ENCODE data around the gene CD38. TPM values are rescaled to one million over a fixed set of nuclear protein-coding genes. Genes with fewer than 3 reads are reported as not detected.

Gene CD38
- total RNA-seq, 3 donors from 2014 or later, result 2.0 to 47.2 (median 2.6) TPM

DNA sequence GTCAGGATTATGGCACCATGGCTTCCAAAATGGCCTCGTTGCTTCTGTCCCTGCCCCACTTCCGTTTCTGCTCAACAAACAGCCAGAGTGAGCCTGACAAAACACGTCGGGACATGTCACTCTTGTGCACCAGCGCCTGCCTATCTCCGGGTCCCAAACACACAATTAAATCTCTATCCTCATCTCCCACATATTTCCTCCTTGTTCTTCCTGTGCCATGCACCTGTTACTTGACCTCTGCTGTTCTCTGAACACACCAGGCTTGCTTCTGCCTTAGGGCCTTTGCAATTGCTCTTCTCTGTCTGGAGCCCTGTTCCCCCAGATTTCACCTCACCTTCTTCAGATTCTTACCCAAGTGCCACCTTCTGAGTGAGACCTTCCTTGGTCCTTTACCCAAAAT, 12.7 kb upstream of the CD38 start:
- no peak overlapping the region for H3K27ac ChIP-seq

DNA sequence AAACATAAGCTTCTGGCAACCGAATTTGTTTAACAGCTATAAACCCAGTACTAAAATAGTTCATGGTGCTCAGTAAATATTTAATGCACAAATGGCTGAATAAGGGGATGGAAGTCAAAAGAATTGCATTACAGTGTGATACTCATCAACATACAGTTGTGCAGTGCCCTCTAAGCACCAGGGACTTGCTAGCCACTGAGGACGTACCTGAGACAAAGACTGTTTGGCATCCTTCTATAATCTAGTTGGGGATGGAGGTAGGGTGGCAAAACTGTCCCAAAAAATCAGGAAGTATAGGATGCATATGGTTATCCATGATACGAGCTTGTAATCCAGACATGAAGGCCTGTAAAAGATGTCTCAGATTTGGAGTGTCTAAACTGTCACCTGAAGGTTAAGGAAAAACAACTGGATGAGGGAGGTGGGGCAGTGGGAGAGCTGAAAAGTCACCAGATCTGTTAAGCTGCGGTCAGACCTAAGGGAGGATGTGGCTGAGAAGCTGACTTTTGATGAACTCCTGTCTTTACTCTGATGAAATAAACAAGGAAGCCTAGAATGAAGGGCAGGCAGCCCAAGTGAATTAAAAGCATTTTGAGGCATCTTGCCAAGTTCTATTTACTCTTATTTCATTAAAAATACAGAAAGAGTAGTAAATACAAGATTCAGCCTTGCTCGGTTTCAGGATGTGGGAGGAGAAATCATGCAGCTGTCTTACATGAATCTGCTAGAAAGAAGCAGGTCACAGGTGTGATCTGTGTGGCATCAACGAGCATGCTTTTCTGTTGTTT, 12.0 kb upstream of the CD38 start:
- TF ChIP-seq POLR2A (IDR thresholded peaks at IDR 0.05) (no peak), POLR2AphosphoS5 (IDR thresholded peaks at IDR 0.05) (no peak)
- Histone ChIP-seq H3K4me1 (no peaks in the 10 kb centered on the region), H3K27ac (no peak overlapping the region), H3K9me3 (no peaks in the 10 kb centered on the region), H3K27me3 (no peaks in the 10 kb centered on the region), H3K36me3 (no peaks in the 10 kb centered on the region), H3K4me3 (no peak overlapping the region)
- intact Hi-C loops (cut with DNase I; ENCODE audit: low total_unique reads), result no loop called here
- no peak for DNase-seq (ENCODE audit: low spot score in 2 of 2)

More for the DNA sequence above, 12.7 kb upstream of the CD38 start:
- no peak overlapping the region for H3K4me3 ChIP-seq
- H3K27me3 ChIP-seq, result no peaks in the 10 kb centered on the region
- no peaks in the 10 kb centered on the region for H3K9me3 ChIP-seq
- no peaks in the 10 kb centered on the region for H3K4me1 ChIP-seq
- no peak for DNase-seq (ENCODE audit: low spot score in 2 of 2)
- TF ChIP-seq POLR2A (IDR thresholded peaks at IDR 0.05) (no peak), POLR2AphosphoS5 (IDR thresholded peaks at IDR 0.05) (no peak)
- TF ChIP-seq, protein P1, sequence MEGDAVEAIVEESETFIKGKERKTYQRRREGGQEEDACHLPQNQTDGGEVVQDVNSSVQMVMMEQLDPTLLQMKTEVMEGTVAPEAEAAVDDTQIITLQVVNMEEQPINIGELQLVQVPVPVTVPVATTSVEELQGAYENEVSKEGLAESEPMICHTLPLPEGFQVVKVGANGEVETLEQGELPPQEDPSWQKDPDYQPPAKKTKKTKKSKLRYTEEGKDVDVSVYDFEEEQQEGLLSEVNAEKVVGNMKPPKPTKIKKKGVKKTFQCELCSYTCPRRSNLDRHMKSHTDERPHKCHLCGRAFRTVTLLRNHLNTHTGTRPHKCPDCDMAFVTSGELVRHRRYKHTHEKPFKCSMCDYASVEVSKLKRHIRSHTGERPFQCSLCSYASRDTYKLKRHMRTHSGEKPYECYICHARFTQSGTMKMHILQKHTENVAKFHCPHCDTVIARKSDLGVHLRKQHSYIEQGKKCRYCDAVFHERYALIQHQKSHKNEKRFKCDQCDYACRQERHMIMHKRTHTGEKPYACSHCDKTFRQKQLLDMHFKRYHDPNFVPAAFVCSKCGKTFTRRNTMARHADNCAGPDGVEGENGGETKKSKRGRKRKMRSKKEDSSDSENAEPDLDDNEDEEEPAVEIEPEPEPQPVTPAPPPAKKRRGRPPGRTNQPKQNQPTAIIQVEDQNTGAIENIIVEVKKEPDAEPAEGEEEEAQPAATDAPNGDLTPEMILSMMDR (IDR thresholded peaks at IDR 0.05), result no peak
- intact Hi-C loops (cut with DNase I; ENCODE audit: low total_unique reads), result no loop called here
- no peaks in the 10 kb centered on the region for H3K36me3 ChIP-seq

DNA sequence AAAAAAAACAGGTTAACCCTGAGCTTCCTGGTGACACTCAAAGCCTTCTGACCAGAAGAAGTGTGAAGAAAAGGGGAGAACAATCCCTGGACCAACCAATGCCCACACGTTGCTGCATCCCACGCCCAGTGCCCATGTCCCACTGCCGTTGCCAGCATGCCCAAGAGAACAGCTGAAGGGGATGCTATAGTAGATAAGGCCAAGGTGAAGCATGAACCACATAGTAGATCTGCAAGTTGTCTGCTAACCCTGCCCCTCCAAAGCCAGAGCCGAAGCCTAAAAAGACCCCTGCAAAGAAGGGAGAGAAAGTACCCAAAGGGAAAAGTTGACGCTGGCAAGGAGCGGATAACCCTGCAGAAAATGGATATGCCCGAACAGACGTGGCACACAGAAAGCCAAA, 11.3 kb upstream of the CD38 start:
- Histone ChIP-seq H3K4me1 (no peaks in the 10 kb centered on the region), H3K27me3 (no peaks in the 10 kb centered on the region), H3K27ac (no peak overlapping the region), H3K9me3 (no peaks in the 10 kb centered on the region), H3K4me3 (no peak overlapping the region), H3K36me3 (no peaks in the 10 kb centered on the region)
- no peak for DNase-seq (ENCODE audit: low spot score in 2 of 2)
- intact Hi-C loops (cut with DNase I; ENCODE audit: low total_unique reads), result no loop called here
- TF ChIP-seq POLR2AphosphoS5 (IDR thresholded peaks at IDR 0.05), result no peak
- TF ChIP-seq, protein P1 (IDR thresholded peaks at IDR 0.05), result no peak
- no peak for TF ChIP-seq POLR2A (IDR thresholded peaks at IDR 0.05)

DNA sequence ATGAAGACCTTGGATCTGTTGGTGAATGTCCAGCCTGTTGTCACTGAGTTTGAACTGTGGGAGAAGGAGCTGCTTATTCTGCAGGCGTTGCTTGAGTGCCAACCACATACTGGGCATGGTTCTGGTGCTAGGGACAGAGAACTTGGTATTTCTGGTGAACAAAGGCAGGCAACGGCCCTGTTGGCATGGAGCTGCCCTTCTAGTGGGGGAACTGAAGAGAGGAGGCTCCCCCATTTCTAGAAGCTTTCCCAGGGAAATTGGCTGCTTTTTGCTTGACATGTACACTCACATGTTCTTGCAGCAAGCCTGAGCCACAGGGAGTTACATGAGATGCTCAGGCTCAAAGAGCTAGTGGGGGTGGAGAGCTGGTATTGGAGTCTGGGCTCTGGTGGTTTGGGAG, 8.9 kb upstream of the CD38 start:
- TF ChIP-seq, protein P1 (IDR thresholded peaks at IDR 0.05), result no peak
- TF ChIP-seq POLR2AphosphoS5 (IDR thresholded peaks at IDR 0.05) (no peak), POLR2A (IDR thresholded peaks at IDR 0.05) (no peak)
- Histone ChIP-seq H3K27me3 (no peaks in the 10 kb centered on the region), H3K36me3 (no peaks in the 10 kb centered on the region), H3K9me3 (no peaks in the 10 kb centered on the region), H3K4me3 (no peak overlapping the region), H3K4me1 (no peaks in the 10 kb centered on the region), H3K27ac (no peak overlapping the region)
- intact Hi-C loops (cut with DNase I; ENCODE audit: low total_unique reads), result no loop called here
- no peak for DNase-seq (ENCODE audit: low spot score in 2 of 2)

DNA sequence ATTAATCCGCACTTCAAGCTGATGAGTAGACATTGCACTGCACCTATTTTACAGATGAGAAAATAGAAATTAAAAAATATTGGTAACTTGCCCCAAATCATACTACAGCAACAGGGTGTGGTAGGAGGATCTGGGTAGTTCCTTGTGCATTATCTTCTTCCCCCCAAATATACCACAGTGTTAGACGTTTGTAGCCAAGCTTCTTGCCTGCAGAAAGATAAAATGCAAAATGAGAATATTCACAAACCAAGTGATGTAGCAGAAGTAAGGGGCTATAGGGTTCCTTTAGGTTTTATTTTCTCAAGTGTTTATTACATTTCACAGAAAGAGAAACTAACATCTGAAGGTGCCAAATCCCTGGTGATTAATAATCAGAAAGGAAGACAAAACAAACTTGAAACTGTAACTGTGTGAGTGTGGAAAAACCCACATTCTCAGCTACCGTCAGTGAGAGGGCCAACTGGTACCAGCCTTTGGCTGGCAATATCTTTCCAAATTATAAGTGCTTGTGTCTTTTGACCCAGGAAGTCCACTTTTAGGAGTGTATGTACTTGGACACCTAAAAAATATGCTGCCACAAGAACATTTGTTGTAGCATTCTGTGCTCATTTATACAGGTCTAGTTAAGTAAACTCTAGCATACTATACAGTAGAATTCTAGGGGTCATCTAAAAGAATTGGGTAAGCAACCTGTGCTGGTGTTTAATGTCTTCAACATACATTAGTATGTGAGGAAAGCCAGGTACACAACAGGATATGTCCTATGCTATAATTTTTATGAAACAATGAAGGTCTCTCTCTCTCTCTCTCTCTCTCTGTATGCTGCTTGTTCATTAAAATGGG, 6.7 kb upstream of the CD38 start:
- DNase-seq (ENCODE audit: low spot score in 2 of 2), result no peak
- H3K4me1 ChIP-seq, result no peaks in the 10 kb centered on the region

More for the DNA sequence above, 6.7 kb upstream of the CD38 start:
- intact Hi-C loops (cut with DNase I; ENCODE audit: low total_unique reads), result no loop called here
- Histone ChIP-seq H3K36me3 (no peaks in the 10 kb centered on the region), H3K9me3 (no peaks in the 10 kb centered on the region), H3K27ac (no peak overlapping the region), H3K27me3 (no peaks in the 10 kb centered on the region), H3K4me3 (no peak overlapping the region)
- no peak for TF ChIP-seq POLR2AphosphoS5 (IDR thresholded peaks at IDR 0.05)
- no peak for TF ChIP-seq POLR2A (IDR thresholded peaks at IDR 0.05)
- TF ChIP-seq, protein P1 (IDR thresholded peaks at IDR 0.05), result no peak
